Liver (tissue), 9 donors: Measurements from ENCODE around the gene TNIP1. TPM values are rescaled to one million over a fixed set of nuclear protein-coding genes. Genes with fewer than 3 reads are reported as not detected.
A peak's percentile ranks its signal among the peaks of the same experiment; 100 is the strongest.

ENCODE experiments used
- DNase-seq: peaks from one replicate; pipeline ENCODE4 v3.0.0-alpha.2; 2017; ENCODE audit warnings: low spot score
- H3K27ac ChIP-seq, 2 donors: one replicate each; pipeline ENCODE4 v1.7.0; 2013; ENCODE audit warnings: inconsistent platforms in 2 of 2, low read length in 2 of 2, control low read depth in 1 of 2, low read depth in 1 of 2, mild to moderate bottlenecking in 1 of 2
- H3K27me3 ChIP-seq, 4 donors: one replicate each; pipeline versions ENCODE4 v1.6.1 to v1.7.0; 2013; ENCODE audit warnings: low read length in 3 of 4, inconsistent platforms in 1 of 4, mild to moderate bottlenecking in 1 of 4, moderate library complexity in 1 of 4; ENCODE audit not compliant: control insufficient read depth in 4 of 4, insufficient read depth in 4 of 4
- H3K36me3 ChIP-seq, 4 donors: one replicate each; pipeline versions ENCODE4 v1.6.1 to v1.7.0; 2013; ENCODE audit warnings: low read length in 3 of 4, mild to moderate bottlenecking in 3 of 4, low read depth in 1 of 4, moderate library complexity in 1 of 4; ENCODE audit not compliant: control insufficient read depth in 4 of 4, insufficient read depth in 3 of 4
- H3K4me1 ChIP-seq, 4 donors: one replicate each; pipeline versions ENCODE4 v1.6.1 to v1.7.0; 2013; ENCODE audit warnings: low read length in 3 of 4, mild to moderate bottlenecking in 3 of 4, moderate library complexity in 1 of 4; ENCODE audit not compliant: control insufficient read depth in 4 of 4, insufficient read depth in 4 of 4
- H3K4me3 ChIP-seq, 3 donors: one replicate each; pipeline versions ENCODE4 v1.6.1 to v1.7.0; 2013; ENCODE audit warnings: low read length in 3 of 3, control low read depth in 1 of 3, low read depth in 1 of 3, mild to moderate bottlenecking in 1 of 3
- H3K9ac ChIP-seq, 2 donors: one replicate each; pipeline ENCODE4 v1.7.0; 2013; ENCODE audit warnings: low read length in 2 of 2, mild to moderate bottlenecking in 2 of 2, moderate library complexity in 2 of 2, control low read depth in 1 of 2, low read depth in 1 of 2
- H3K9me3 ChIP-seq, 4 donors: one replicate each; pipeline versions ENCODE4 v1.6.1 to v1.7.0; 2013; ENCODE audit warnings: low read length in 3 of 4; ENCODE audit not compliant: control insufficient read depth in 4 of 4
- ATF3 ChIP-seq: IDR thresholded peaks from 2 replicates; pipeline ENCODE4 v1.6.1; 2016; ENCODE audit warnings: antibody characterized with exemption
- CTCF ChIP-seq: fragments of 150-350 bp; IDR thresholded peaks from 2 replicates; pipeline ENCODE4 v1.5.1; 2017; ENCODE audit warnings: improper control_type of control experiment, low read depth, low read length; ENCODE audit not compliant: missing input control
- EGR1 ChIP-seq, 2 donors: IDR thresholded peaks; 2 replicates each; pipeline ENCODE4 v1.6.1; 2016 to 2018; ENCODE audit warnings: antibody characterized with exemption in 2 of 2, low read depth in 2 of 2
- FOXA1 ChIP-seq: IDR thresholded peaks from 2 replicates; pipeline ENCODE4 v1.6.1; 2016; ENCODE audit warnings: antibody characterized with exemption
- FOXA2 ChIP-seq: IDR thresholded peaks from 2 replicates; pipeline ENCODE4 v1.6.1; 2016; ENCODE audit warnings: antibody characterized with exemption
- HNF4A ChIP-seq, 2 donors: conservative IDR thresholded peaks; 2 replicates each; pipeline ENCODE4 v1.6.1; 2016; ENCODE audit warnings: antibody characterized with exemption in 2 of 2, mild to moderate bottlenecking in 2 of 2
- MAX ChIP-seq: IDR thresholded peaks from 2 replicates; pipeline ENCODE4 v1.6.1; 2016; ENCODE audit warnings: antibody characterized with exemption
- NR2F2 ChIP-seq: IDR thresholded peaks from 2 replicates; pipeline ENCODE4 v1.6.1; 2016; ENCODE audit warnings: antibody characterized with exemption
- RAD21 ChIP-seq, 2 donors: IDR thresholded peaks; 2 replicates each; pipeline ENCODE4 v1.6.1; 2016; ENCODE audit warnings: antibody characterized with exemption in 2 of 2, mild to moderate bottlenecking in 2 of 2
- REST ChIP-seq: IDR thresholded peaks from 2 replicates; pipeline ENCODE4 v1.6.1; 2016; ENCODE audit warnings: antibody characterized with exemption, mild to moderate bottlenecking
- RXRA ChIP-seq, 2 donors: IDR thresholded peaks; 2 replicates each; pipeline ENCODE4 v1.6.1; 2017 to 2018; ENCODE audit warnings: antibody characterized with exemption in 2 of 2, mild to moderate bottlenecking in 1 of 2
- SP1 ChIP-seq: IDR thresholded peaks from 2 replicates; pipeline ENCODE4 v1.6.1; 2018; ENCODE audit warnings: antibody characterized with exemption, mild to moderate bottlenecking
- TAF1 ChIP-seq: conservative IDR thresholded peaks from 2 replicates; pipeline ENCODE4 v1.6.1; 2016; ENCODE audit warnings: antibody characterized with exemption, mild to moderate bottlenecking
- YY1 ChIP-seq: IDR thresholded peaks from 2 replicates; pipeline ENCODE4 v1.6.1; 2016; ENCODE audit warnings: antibody characterized with exemption, mild to moderate bottlenecking
- ZBTB33 ChIP-seq: IDR thresholded peaks from 2 replicates; pipeline ENCODE4 v1.6.1; 2016; ENCODE audit warnings: antibody characterized with exemption
- WGBS: extraction: QIAGEN DNeasy Blood & Tissue Kit; methylation state at CpG from one replicate; pipeline ENCODE4 v1.1.7; 2013; 5-methylcytosine and 5-hydroxymethylcytosine counted together
- polyA plus RNA-seq, 2 donors: library from polyadenylated mRNA; stranded (reverse) in 1 of 2; unstranded in 1 of 2; fragments of 200-250 nt in 1 of 2; fragments of >200 nt in 1 of 2; fragmentation: Nextera tagmentation in 1 of 2; extraction: Ambion mirVana in 1 of 2; gene quantifications; one replicate each; pipeline versions ENCODE4 v1.2.1 to v1.2.3, GENCODE V29; 2013 to 2015
- total RNA-seq, 2 donors: library from RNA; depleted of rRNA; stranded (reverse); fragments of >200 nt; gene quantifications; one replicate each; pipeline ENCODE4 v1.2.3, GENCODE V29; 2014
- donor health status: healthy.
- donor health status: healthy.
- donor health status: healthy.
- donor health status: healthy.
- donor health status: healthy.

Gene TNIP1
- total and polyA plus RNA-seq, 4 donors = 33.2 to 101 (median 48.0) TPM

- no peak for TF ChIP-seq CTCF
- TF ChIP-seq HNF4A (conservative IDR thresholded peaks at IDR 0.05) = peak; percentile 63 to 69
Observed at GRCh38 chr5:151085517-151086041, 4.7 kb upstream of the TNIP1 start (continued).

GRCh38 chr5:151084363-151084762 is 3.5 kb upstream of the TNIP1 start:
- H3K9ac ChIP-seq = no peak overlapping the region
- peaks cover 9 to 31% (median 20%) of the 10 kb centered on the region in 4 donors for H3K4me1 ChIP-seq
- TF ChIP-seq ZBTB33 = no peak
- no peak for TF ChIP-seq FOXA2
- TF ChIP-seq RAD21 (IDR thresholded peaks at IDR 0.05) = no peak
- no peak for TF ChIP-seq ATF3
- no peak for TF ChIP-seq HNF4A (conservative IDR thresholded peaks at IDR 0.05)
- TF ChIP-seq RXRA (IDR thresholded peaks at IDR 0.05) = no peak
- TF ChIP-seq MAX = no peak
- TF ChIP-seq NR2F2 = no peak
- no peak for TF ChIP-seq TAF1
- no peaks in the 10 kb centered on the region for H3K36me3 ChIP-seq
- no peaks in the 10 kb centered on the region for H3K9me3 ChIP-seq
- WGBS = 94% methylated on average over 7 of the region's 7 CpGs
- DNase-seq = no peak
- no peaks in the 10 kb centered on the region for H3K27me3 ChIP-seq
- no peak overlapping the region for H3K4me3 ChIP-seq
- H3K27ac ChIP-seq = peak overlapping the region; percentile 78 to 86

GRCh38 chr5:151083081-151083676 is 2.3 kb upstream of the TNIP1 start:
- H3K9ac ChIP-seq = no peak overlapping the region
- no peak for TF ChIP-seq NR2F2
- no peak for TF ChIP-seq ZBTB33
- no peak for TF ChIP-seq MAX
- no peak for TF ChIP-seq RAD21 (IDR thresholded peaks at IDR 0.05)
- no peak for TF ChIP-seq YY1
- no peak for TF ChIP-seq HNF4A (conservative IDR thresholded peaks at IDR 0.05)
- TF ChIP-seq SP1 = no peak
- TF ChIP-seq EGR1 (IDR thresholded peaks at IDR 0.05; ENCODE audit: low read depth in 2 of 2) = no peak
- TF ChIP-seq ATF3 = no peak
- TF ChIP-seq RXRA (IDR thresholded peaks at IDR 0.05) = no peak
- TF ChIP-seq REST = no peak
- TF ChIP-seq FOXA1 = no peak
- TF ChIP-seq CTCF = no peak

More at GRCh38 chr5:151083081-151083676, 2.3 kb upstream of the TNIP1 start:
- WGBS = 82% methylated on average over 3 of the region's 3 CpGs
- H3K4me3 ChIP-seq = no peak overlapping the region
- H3K27ac ChIP-seq = no peak overlapping the region
- H3K27me3 ChIP-seq = no peaks in the 10 kb centered on the region
- no peaks in the 10 kb centered on the region for H3K36me3 ChIP-seq
- no peak for DNase-seq
- H3K4me1 ChIP-seq = peaks cover 9 to 43% (median 29%) of the 10 kb centered on the region in 4 donors
- no peaks in the 10 kb centered on the region for H3K9me3 ChIP-seq
